ENCODE data around the gene SMG6. TPM values are rescaled to one million over a fixed set of nuclear protein-coding genes. Genes with fewer than 3 reads are reported as not detected.
A peak's percentile ranks its signal among the peaks of the same experiment; 100 is the strongest.

SMG6 gene
- polyA plus RNA-seq, 1 of the 3 experiments (the other 2 are of a cell fraction) = 15.7 TPM

GRCh38 chr17:2076087-2076984, 227.2 kb downstream of the SMG6 start (continued):
- TF ChIP-seq REST (IDR thresholded peaks at IDR 0.05; ENCODE audit: low read depth, low read length) = no peak
- peak; percentile 59 for TF ChIP-seq TCF12 (IDR thresholded peaks at IDR 0.05)
- peak; percentile 59 for TF ChIP-seq CHD2 (IDR thresholded peaks at IDR 0.05; ENCODE audit: low read length, partially characterized antibody)
- no peak for TF ChIP-seq SMC3 (IDR thresholded peaks at IDR 0.05; ENCODE audit: low read depth, low read length)
- peak; percentile 91 for TF ChIP-seq RCOR1 (IDR thresholded peaks at IDR 0.05; ENCODE audit: low read length)
- no peak for TF ChIP-seq TAF1 (IDR thresholded peaks at IDR 0.05; ENCODE audit: borderline replicate concordance, low read depth, low read length)
- no peak for TF ChIP-seq NRF1 (IDR thresholded peaks at IDR 0.05; ENCODE audit: low read depth, low read length)
- TF ChIP-seq IRF3 (IDR thresholded peaks at IDR 0.05; ENCODE audit: low read depth, low read length) = no peak

GRCh38 chr17:2075336-2076086, 228.1 kb downstream of the SMG6 start:
- H3K27ac ChIP-seq (ENCODE audit: low read depth in 2 of 2, low read length in 1 of 2) = peak overlapping the region in 1 of 2 experiments; percentile 95; a peak in 2 of 4 replicates
- no peak overlapping the region for H3K4me2 ChIP-seq
- TF ChIP-seq EP300 (IDR thresholded peaks at IDR 0.05; ENCODE audit: borderline replicate concordance in 1 of 2, low read depth in 1 of 2, low read length in 1 of 2) = peak in 1 of 2 experiments; percentile 44; a peak in 1 of 4 replicates
- TF ChIP-seq ELF1 (IDR thresholded peaks at IDR 0.05) = no peak
- TF ChIP-seq CHD2 (IDR thresholded peaks at IDR 0.05; ENCODE audit: low read length, partially characterized antibody) = peak; percentile 23
- TF ChIP-seq RAD21 (IDR thresholded peaks at IDR 0.05; ENCODE audit: low read length) = peak; percentile 30; the same call in 1 of the 2 replicates

More at GRCh38 chr17:2075336-2076086, 228.1 kb downstream of the SMG6 start:
- ChIA-PET CTCF (interaction anchor here (0.6 to 4.5 kb wide), 16 partner anchors 10 to 170 kb away, joined by 3 to 25 read pairs (median 4); partner anchors contain the start of gene HIC1), POLR2A (interaction anchor here (1.0 to 1.1 kb wide), 3 partner anchors 10 to 79 kb away, joined by 3 to 5 read pairs (median 4); no protein-coding TSS in a partner anchor)
- no peaks in the 10 kb centered on the region for H3K9me2 ChIP-seq
- no peaks in the 10 kb centered on the region for H3K27me3 ChIP-seq (ENCODE audit: insufficient read depth)
- peaks cover 4% of the 10 kb centered on the region for H3F3A ChIP-seq (replicated peaks; ENCODE audit: insufficient read depth)
- no peak overlapping the region for H3K9ac ChIP-seq
- peaks cover 9 to 20% of the 10 kb centered on the region in 2 experiments for H3K36me3 ChIP-seq (replicated peaks in 1 of 2; ENCODE audit: control insufficient read depth in 1 of 2, insufficient read depth in 2 of 2, low read length in 1 of 2)
- WGBS (ENCODE audit: low lambda C conversion rate) = 96% methylated on average over 6 of the region's 13 CpGs
- H2AFZ ChIP-seq (ENCODE audit: low read depth) = no peak overlapping the region
- no peaks in the 10 kb centered on the region for H3K9me3 ChIP-seq
- H3K4me3 ChIP-seq (ENCODE audit: low read depth in 2 of 2, low read length in 1 of 2) = no peak overlapping the region
- H3K79me2 ChIP-seq (ENCODE audit: insufficient read depth) = peaks cover 2% of the 10 kb centered on the region; the same call in 1 of the 2 replicates
- DNase-seq = peak; percentile 78
- no peaks in the 10 kb centered on the region for H4K20me1 ChIP-seq (ENCODE audit: insufficient read depth)
- peaks cover 0 to 46% of the 10 kb centered on the region in 2 experiments; a peak in 1 of 4 replicates for H3K4me1 ChIP-seq (ENCODE audit: control insufficient read depth in 1 of 2, insufficient read depth in 2 of 2, low read depth in 1 of 2, low read length in 1 of 2)
